Measurements from ENCODE around the gene FARS2. TPM values are rescaled to one million over a fixed set of nuclear protein-coding genes. Genes with fewer than 3 reads are reported as not detected.

The FARS2 gene
- total and polyA plus RNA-seq, 2 donors (not counting 1 experiment from before 2014, with no cell fraction given): 33.0 to 35.5 TPM

DNA sequence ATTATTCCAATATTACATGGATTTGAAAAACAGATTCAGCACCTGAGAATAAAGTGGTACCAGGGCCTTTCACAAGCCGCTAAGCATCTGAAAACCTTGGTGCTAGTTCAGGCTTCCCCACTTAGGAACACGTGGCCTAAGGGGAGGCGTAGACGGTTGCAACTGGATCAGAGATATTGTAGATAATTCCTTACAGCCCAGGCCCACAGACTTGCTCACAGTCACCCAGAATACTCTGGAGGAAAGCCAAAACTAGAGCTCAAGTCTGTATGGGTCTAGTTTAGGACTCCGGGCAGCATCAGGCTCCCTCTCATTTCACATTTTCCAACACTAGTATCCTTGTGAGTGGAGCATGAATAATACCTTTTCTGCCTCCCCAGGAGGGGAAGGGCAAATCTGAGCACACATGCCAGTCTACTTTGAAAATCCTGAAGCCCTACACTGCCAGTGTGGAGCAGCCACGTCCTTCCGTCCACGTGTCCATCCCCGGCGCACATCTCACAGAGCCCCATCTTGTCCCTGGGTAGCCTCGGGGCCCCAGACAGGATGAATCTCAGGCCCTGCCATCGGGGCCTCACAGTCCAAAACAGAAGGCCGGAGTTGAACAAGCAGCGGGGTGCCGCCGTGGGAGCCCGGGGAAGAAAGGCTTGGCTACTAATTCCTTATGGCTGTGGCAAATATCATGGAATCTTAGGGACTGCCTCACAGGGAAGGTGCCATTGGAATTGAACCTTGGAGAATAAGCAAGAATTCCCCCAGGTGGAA lies 446.1 kb downstream of the FARS2 start:
- Mint-ChIP-seq H3K9me3 (ENCODE audit: insufficient read depth) (no peaks in the 10 kb centered on the region), H3K27ac (no peak overlapping the region), H3K4me3 (no peak overlapping the region), H3K27me3 (no peaks in the 10 kb centered on the region), H3K4me1 (peaks cover 17% of the 10 kb centered on the region)
- Histone ChIP-seq H3K79me2 (ENCODE audit: control insufficient read depth, insufficient read depth, low read length) (peaks cover 2% of the 10 kb centered on the region), H4K20me1 (ENCODE audit: control insufficient read depth, insufficient read depth, low read length, poor library complexity, severe bottlenecking) (no peaks in the 10 kb centered on the region), H3K4me1 (ENCODE audit: control insufficient read depth in 2 of 2, insufficient read depth in 2 of 2, low read length in 2 of 2) (peaks cover 3 to 10% of the 10 kb centered on the region in 2 donors), H3K9ac (ENCODE audit: low read length) (no peak overlapping the region), H3K27me3 (replicated peaks in 1 of 4; ENCODE audit: control extremely low read depth in 1 of 4, control insufficient read depth in 3 of 4, insufficient read depth in 4 of 4, low read length in 3 of 4) (no peaks in the 10 kb centered on the region), H3K4me2 (replicated peaks; ENCODE audit: low read depth, low read length, poor library complexity, severe bottlenecking) (no peak overlapping the region), H3K4me3 (ENCODE audit: control extremely low read depth in 1 of 5, extremely low read depth in 1 of 5, insufficient read depth in 1 of 5, low read depth in 2 of 5, low read length in 4 of 5) (no peak overlapping the region), H3K27ac (ENCODE audit: low read length in 2 of 2) (no peak overlapping the region), H2AFZ (ENCODE audit: insufficient read depth, low read depth, low read length, poor library complexity, severe bottlenecking) (no peak overlapping the region), H3K9me3 (ENCODE audit: control extremely low read depth in 1 of 3, control insufficient read depth in 2 of 3, insufficient read depth in 1 of 3, low read length in 2 of 3) (peaks cover 0 to 3% (median 0%) of the 10 kb centered on the region in 3 donors), H3K36me3 (replicated peaks in 1 of 2; ENCODE audit: control extremely low read depth in 1 of 2, control insufficient read depth in 1 of 2, extremely low read depth in 1 of 2, insufficient read depth in 2 of 2, low read length in 1 of 2) (no peaks in the 10 kb centered on the region)
- DNase-seq: no peak
- intact Hi-C loops (cut with micrococcal nuclease): no loop called here
- WGBS (ENCODE audit: insufficient coverage): 97% methylated on average over 13 of the region's 17 CpGs
- TF ChIP-seq, protein P1, sequence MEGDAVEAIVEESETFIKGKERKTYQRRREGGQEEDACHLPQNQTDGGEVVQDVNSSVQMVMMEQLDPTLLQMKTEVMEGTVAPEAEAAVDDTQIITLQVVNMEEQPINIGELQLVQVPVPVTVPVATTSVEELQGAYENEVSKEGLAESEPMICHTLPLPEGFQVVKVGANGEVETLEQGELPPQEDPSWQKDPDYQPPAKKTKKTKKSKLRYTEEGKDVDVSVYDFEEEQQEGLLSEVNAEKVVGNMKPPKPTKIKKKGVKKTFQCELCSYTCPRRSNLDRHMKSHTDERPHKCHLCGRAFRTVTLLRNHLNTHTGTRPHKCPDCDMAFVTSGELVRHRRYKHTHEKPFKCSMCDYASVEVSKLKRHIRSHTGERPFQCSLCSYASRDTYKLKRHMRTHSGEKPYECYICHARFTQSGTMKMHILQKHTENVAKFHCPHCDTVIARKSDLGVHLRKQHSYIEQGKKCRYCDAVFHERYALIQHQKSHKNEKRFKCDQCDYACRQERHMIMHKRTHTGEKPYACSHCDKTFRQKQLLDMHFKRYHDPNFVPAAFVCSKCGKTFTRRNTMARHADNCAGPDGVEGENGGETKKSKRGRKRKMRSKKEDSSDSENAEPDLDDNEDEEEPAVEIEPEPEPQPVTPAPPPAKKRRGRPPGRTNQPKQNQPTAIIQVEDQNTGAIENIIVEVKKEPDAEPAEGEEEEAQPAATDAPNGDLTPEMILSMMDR (IDR thresholded peaks at IDR 0.05): no peak
- TF ChIP-seq EZH2 (IDR thresholded peaks at IDR 0.05; ENCODE audit: borderline replicate concordance, insufficient read depth, low read depth, low read length, poor library complexity, severe bottlenecking): no peak
- ATAC-seq (ENCODE audit: low read depth): no peak
- CTCF ChIA-PET: interaction anchor here (1.1 kb wide), 1 partner anchor 200 kb away, joined by 3 read pairs; no protein-coding TSS in a partner anchor
- POLR2A ChIA-PET: no interaction called here

DNA sequence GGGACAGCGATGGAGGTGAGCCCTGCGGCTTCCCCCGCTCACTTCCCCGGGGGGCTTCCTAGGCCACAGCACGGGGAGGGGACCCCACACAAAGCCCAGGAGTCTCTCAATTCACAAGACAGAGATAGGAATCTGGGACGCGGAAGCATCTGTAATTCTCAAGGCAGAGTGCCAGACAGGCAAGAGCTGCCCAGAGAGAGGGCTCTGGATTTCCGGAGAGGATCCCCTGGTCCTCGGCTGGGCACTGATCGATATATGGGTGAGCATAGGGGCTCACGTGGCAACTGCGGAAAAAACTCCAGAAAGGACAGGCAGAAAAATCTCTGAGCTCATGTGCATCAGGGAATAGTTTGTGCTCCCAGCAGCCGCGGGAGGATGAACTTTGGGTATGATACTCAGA lies 449.2 kb downstream of the FARS2 start:
- Histone ChIP-seq H3K4me1 (ENCODE audit: control insufficient read depth in 2 of 2, insufficient read depth in 2 of 2, low read length in 2 of 2) (peaks cover 5 to 14% of the 10 kb centered on the region in 2 donors), H2AFZ (ENCODE audit: insufficient read depth, low read depth, low read length, poor library complexity, severe bottlenecking) (no peak overlapping the region), H3K27ac (ENCODE audit: low read length in 2 of 2) (no peak overlapping the region), H3K4me2 (replicated peaks; ENCODE audit: low read depth, low read length, poor library complexity, severe bottlenecking) (no peak overlapping the region), H3K27me3 (replicated peaks in 1 of 4; ENCODE audit: control extremely low read depth in 1 of 4, control insufficient read depth in 3 of 4, insufficient read depth in 4 of 4, low read length in 3 of 4) (no peaks in the 10 kb centered on the region), H3K9ac (ENCODE audit: low read length) (no peak overlapping the region), H3K79me2 (ENCODE audit: control insufficient read depth, insufficient read depth, low read length) (peaks cover 2% of the 10 kb centered on the region), H3K4me3 (ENCODE audit: control extremely low read depth in 1 of 5, extremely low read depth in 1 of 5, insufficient read depth in 1 of 5, low read depth in 2 of 5, low read length in 4 of 5) (no peak overlapping the region), H3K9me3 (ENCODE audit: control extremely low read depth in 1 of 3, control insufficient read depth in 2 of 3, insufficient read depth in 1 of 3, low read length in 2 of 3) (peaks cover 0 to 7% (median 2%) of the 10 kb centered on the region in 3 donors), H4K20me1 (ENCODE audit: control insufficient read depth, insufficient read depth, low read length, poor library complexity, severe bottlenecking) (no peaks in the 10 kb centered on the region), H3K36me3 (replicated peaks in 1 of 2; ENCODE audit: control extremely low read depth in 1 of 2, control insufficient read depth in 1 of 2, extremely low read depth in 1 of 2, insufficient read depth in 2 of 2, low read length in 1 of 2) (no peaks in the 10 kb centered on the region)
- ATAC-seq (ENCODE audit: low read depth) (no peak), DNase-seq (no peak)
- TF ChIP-seq EZH2 (IDR thresholded peaks at IDR 0.05; ENCODE audit: borderline replicate concordance, insufficient read depth, low read depth, low read length, poor library complexity, severe bottlenecking): no peak
- TF ChIP-seq, protein P1 (IDR thresholded peaks at IDR 0.05): no peak
- ChIA-PET CTCF (no interaction called here), POLR2A (no interaction called here)
- 89% methylated on average over 14 of the region's 14 CpGs for WGBS (ENCODE audit: insufficient coverage)
- H3K27ac Mint-ChIP-seq: no peak overlapping the region
- H3K4me3 Mint-ChIP-seq: no peak overlapping the region
- H3K9me3 Mint-ChIP-seq (ENCODE audit: insufficient read depth): no peaks in the 10 kb centered on the region
- intact Hi-C loops (cut with micrococcal nuclease): no loop called here
- H3K4me1 Mint-ChIP-seq: peaks cover 23% of the 10 kb centered on the region
- H3K27me3 Mint-ChIP-seq: no peaks in the 10 kb centered on the region
